ENCODE results near the gene CACNB4.

GRCh38 chr2:151786483-151786882, 312.4 kb downstream of the CACNB4 start:
- TF ChIP-seq, protein P1, sequence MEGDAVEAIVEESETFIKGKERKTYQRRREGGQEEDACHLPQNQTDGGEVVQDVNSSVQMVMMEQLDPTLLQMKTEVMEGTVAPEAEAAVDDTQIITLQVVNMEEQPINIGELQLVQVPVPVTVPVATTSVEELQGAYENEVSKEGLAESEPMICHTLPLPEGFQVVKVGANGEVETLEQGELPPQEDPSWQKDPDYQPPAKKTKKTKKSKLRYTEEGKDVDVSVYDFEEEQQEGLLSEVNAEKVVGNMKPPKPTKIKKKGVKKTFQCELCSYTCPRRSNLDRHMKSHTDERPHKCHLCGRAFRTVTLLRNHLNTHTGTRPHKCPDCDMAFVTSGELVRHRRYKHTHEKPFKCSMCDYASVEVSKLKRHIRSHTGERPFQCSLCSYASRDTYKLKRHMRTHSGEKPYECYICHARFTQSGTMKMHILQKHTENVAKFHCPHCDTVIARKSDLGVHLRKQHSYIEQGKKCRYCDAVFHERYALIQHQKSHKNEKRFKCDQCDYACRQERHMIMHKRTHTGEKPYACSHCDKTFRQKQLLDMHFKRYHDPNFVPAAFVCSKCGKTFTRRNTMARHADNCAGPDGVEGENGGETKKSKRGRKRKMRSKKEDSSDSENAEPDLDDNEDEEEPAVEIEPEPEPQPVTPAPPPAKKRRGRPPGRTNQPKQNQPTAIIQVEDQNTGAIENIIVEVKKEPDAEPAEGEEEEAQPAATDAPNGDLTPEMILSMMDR (conservative IDR thresholded peaks at IDR 0.05; ENCODE audit: low read depth, low read length) = no peak
- no peak for TF ChIP-seq EZH2phosphoT487 (IDR thresholded peaks at IDR 0.05; ENCODE audit: borderline replicate concordance, low read length)
- TF ChIP-seq EZH2 (IDR thresholded peaks at IDR 0.05; ENCODE audit: low read length, unreplicated experiment) = no peak

Data from PC-3 (cell line).